Suprapubic skin (tissue), 4 donors: Measurements from ENCODE around the gene TFRC.

Source experiments
- CTCF ChIP-seq, 2 donors: fragments of 200-600 bp in 1 of 2; fragments of 450-650 bp in 1 of 2; sonication (generic) in 1 of 2; IDR thresholded peaks; one replicate each; pipeline ENCODE4 v1.5.1; 2016 to 2019; ENCODE audit warnings: antibody characterized with exemption in 2 of 2, mild to moderate bottlenecking in 1 of 2, moderate library complexity in 1 of 2
- POLR2A ChIP-seq, 2 donors: fragments of 450-650 bp; IDR thresholded peaks; one replicate each; pipeline ENCODE4 v1.6.1; 2017; ENCODE audit warnings: antibody characterized with exemption in 2 of 2, mild to moderate bottlenecking in 2 of 2, moderate library complexity in 2 of 2
- POLR2AphosphoS5 ChIP-seq, 3 donors: sonication (generic); formaldehyde crosslinking; IDR thresholded peaks; one replicate each; pipeline ENCODE4 v1.6.1; 2017; ENCODE audit warnings: antibody characterized with exemption in 3 of 3

- TF ChIP-seq POLR2AphosphoS5 (IDR thresholded peaks at IDR 0.05) (no peak), CTCF (IDR thresholded peaks at IDR 0.05) (no peak), POLR2A (IDR thresholded peaks at IDR 0.05) (no peak)
Measured at GRCh38 chr3:196122688-196123046, 40.8 kb upstream of the TFRC start.
